ENCODE results near the gene GOLGA5. TPM values are rescaled to one million over a fixed set of nuclear protein-coding genes. Genes with fewer than 3 reads are reported as not detected.

Gene GOLGA5
- total and polyA plus RNA-seq, 2 of the 8 experiments (the other 6 are each of a cell fraction or from before 2014, with no cell fraction given), result 13.0 to 25.4 TPM

- Histone ChIP-seq H2BK120ac (replicated peaks; ENCODE audit: low read depth, low read length) (no peak overlapping the region), H3K27ac (ENCODE audit: low read depth, low read length) (no peak overlapping the region), H3K4me1 (replicated peaks in 1 of 4; ENCODE audit: control insufficient read depth in 3 of 4, insufficient read depth in 4 of 4, low read length in 3 of 4) (no peaks in the 10 kb centered on the region), H3K9ac (replicated peaks in 1 of 4; ENCODE audit: extremely low read depth in 1 of 4, low read depth in 3 of 4, low read length in 3 of 4) (no peak overlapping the region), H2BK20ac (ENCODE audit: low read length) (no peak overlapping the region), H2AFZ (ENCODE audit: low read length) (no peak overlapping the region), H4K91ac (replicated peaks; ENCODE audit: insufficient read length, low read length) (no peak overlapping the region), H3K23ac (ENCODE audit: insufficient read length) (no peak overlapping the region), H3K56ac (replicated peaks; ENCODE audit: insufficient read length, low read depth, low read length) (no peak overlapping the region), H4K5ac (ENCODE audit: insufficient read length, low read depth, low read length) (no peak overlapping the region), H3K9me3 (ENCODE audit: insufficient read depth in 2 of 2, low read depth in 1 of 2, low read length in 1 of 2) (no peaks in the 10 kb centered on the region), H2AK5ac (ENCODE audit: low read depth, low read length) (no peak overlapping the region), H2BK5ac (ENCODE audit: low read depth, low read length) (no peak overlapping the region), H3K18ac (ENCODE audit: extremely low read depth, low read length) (no peak overlapping the region), H4K8ac (ENCODE audit: extremely low read depth, insufficient read depth, low read length) (no peak overlapping the region), H3K23me2 (ENCODE audit: low read depth, low read length) (no peaks in the 10 kb centered on the region), H3K79me2 (ENCODE audit: control insufficient read depth in 1 of 2, insufficient read depth in 2 of 2, low read length in 2 of 2) (no peaks in the 10 kb centered on the region), H4K20me1 (replicated peaks in 1 of 2; ENCODE audit: control insufficient read depth in 1 of 2, insufficient read depth in 2 of 2, low read length in 2 of 2) (no peaks in the 10 kb centered on the region), H3K36me3 (ENCODE audit: control insufficient read depth in 2 of 4, insufficient read depth in 4 of 4, low read length in 3 of 4) (no peaks in the 10 kb centered on the region), H3K79me1 (ENCODE audit: low read depth, low read length) (no peaks in the 10 kb centered on the region), H3K14ac (ENCODE audit: insufficient read length) (no peak overlapping the region), H2BK15ac (ENCODE audit: low read length) (no peak overlapping the region), H3K4ac (replicated peaks; ENCODE audit: insufficient read length, low read depth, low read length) (no peak overlapping the region), H2BK12ac (ENCODE audit: low read depth, low read length) (no peak overlapping the region), H3K4me2 (ENCODE audit: insufficient read depth in 1 of 2, low read depth in 2 of 2, low read length in 2 of 2) (no peak overlapping the region), H3K27me3 (replicated peaks in 1 of 4; ENCODE audit: control insufficient read depth in 3 of 4, extremely low read depth in 1 of 4, insufficient read depth in 3 of 4, low read length in 3 of 4) (no peaks in the 10 kb centered on the region; a peak in 1 of 7 replicates), H3K4me3 (ENCODE audit: extremely low read depth in 1 of 4, insufficient read depth in 2 of 4, low read depth in 3 of 4, low read length in 4 of 4) (no peak overlapping the region)
- CTCF ChIA-PET (ENCODE audit: partially characterized antibody), result interaction anchor here (0.5 kb wide), 1 partner anchor 38 kb away, joined by 3 read pairs; no protein-coding TSS in a partner anchor
- FAIRE-seq (no peak), DNase-seq (ENCODE audit: low read depth in 1 of 2, low spot score in 2 of 2) (no peak)
- POLR2A ChIA-PET (ENCODE audit: partially characterized antibody), result no interaction called here
- 98% methylated on average over 4 of the region's 5 CpGs; no CpG with 5 or more reads in 1 of the 2 experiments for WGBS, 2 experiments (ENCODE audit: extremely low coverage in 1 of 2, insufficient coverage in 1 of 2, insufficient read length in 1 of 2, insufficient replicate concordance in 2 of 2, low coverage in 1 of 2, low lambda C conversion rate in 2 of 2, missing lambda C conversion rate in 1 of 2)
- no peak for TF ChIP-seq KDM5A (IDR thresholded peaks at IDR 0.05; ENCODE audit: low read length)
- TF ChIP-seq ASH2L (IDR thresholded peaks at IDR 0.05; ENCODE audit: low read length), result no peak
- TF ChIP-seq FOSL1 (IDR thresholded peaks at IDR 0.05; ENCODE audit: insufficient read depth, low read depth, low read length), result no peak
- no peak for TF ChIP-seq YY1 (IDR thresholded peaks at IDR 0.05; ENCODE audit: low read depth, low read length)
These were observed 25.3 kb upstream of the GOLGA5 start for GRCh38 chr14:92768795-92769194.
